Hepatocyte (in vitro differentiated cells): ENCODE results near the gene SNX14. TPM values are rescaled to one million over a fixed set of nuclear protein-coding genes. Genes with fewer than 3 reads are reported as not detected.

Source experiments
- DNase-seq: peaks from one replicate; pipeline ENCODE4 v3.0.0-alpha.2; 2016; ENCODE audit warnings: low spot score
- H2AFZ ChIP-seq: fragments of 200-600 bp; sonication (generic); 2 replicates; pipeline ENCODE4 v1.6.0; 2016; ENCODE audit warnings: antibody characterized with exemption, mild to moderate bottlenecking
- H3K27ac ChIP-seq: fragments of 200-600 bp; sonication (generic); 2 replicates; pipeline ENCODE4 v1.5.1; 2016; ENCODE audit warnings: mild to moderate bottlenecking
- H3K27me3 ChIP-seq: fragments of 200-600 bp; sonication (generic); 2 replicates; pipeline ENCODE4 v1.6.1; 2016
- H3K36me3 ChIP-seq: fragments of 200-600 bp; sonication (generic); replicated peaks from 2 replicates; pipeline ENCODE4 v1.5.1; 2016; ENCODE audit warnings: low read depth; ENCODE audit not compliant: insufficient read depth
- H3K4me1 ChIP-seq: fragments of 200-600 bp; sonication (generic); 2 replicates; pipeline ENCODE4 v1.5.1; 2016; ENCODE audit warnings: mild to moderate bottlenecking, moderate library complexity; ENCODE audit not compliant: insufficient read depth
- H3K4me2 ChIP-seq: fragments of 200-600 bp; sonication (generic); 2 replicates; pipeline ENCODE4 v1.6.0; 2016
- H3K4me3 ChIP-seq: fragments of 200-600 bp; sonication (generic); 2 replicates; pipeline ENCODE4 v1.5.1; 2016; ENCODE audit warnings: mild to moderate bottlenecking
- H3K79me2 ChIP-seq: fragments of 200-600 bp; sonication (generic); 2 replicates; pipeline ENCODE4 v1.6.0; 2017; ENCODE audit warnings: mild to moderate bottlenecking
- H3K9me2 ChIP-seq: fragments of 200-600 bp; sonication (generic); replicated peaks from 2 replicates; pipeline ENCODE4 v1.6.0; 2017; ENCODE audit warnings: mild to moderate bottlenecking; ENCODE audit not compliant: insufficient read depth
- H3K9me3 ChIP-seq: fragments of 200-600 bp; sonication (generic); 2 replicates; pipeline ENCODE4 v1.5.1; 2016; ENCODE audit warnings: low read depth, mild to moderate bottlenecking
- H4K20me1 ChIP-seq: fragments of 200-600 bp; sonication (generic); 2 replicates; pipeline ENCODE4 v1.6.0; 2016; ENCODE audit warnings: mild to moderate bottlenecking; ENCODE audit not compliant: insufficient read depth, poor library complexity, severe bottlenecking
- EZH2 ChIP-seq: fragments of 200-600 bp; sonication (generic); IDR thresholded peaks from 2 replicates; pipeline ENCODE4 v1.6.1; 2016; ENCODE audit warnings: antibody characterized with exemption, mild to moderate bottlenecking, borderline replicate concordance
- EZH2phosphoT487 ChIP-seq: fragments of 200-600 bp; sonication (generic); IDR thresholded peaks from one replicate; pipeline ENCODE4 v1.6.1; 2018; ENCODE audit warnings: antibody characterized with exemption, mild to moderate bottlenecking, low read depth, moderate library complexity; ENCODE audit not compliant: unreplicated experiment, severe bottlenecking
- WGBS: methylation state at CpG from one replicate; pipeline ENCODE4 v1.1.6; 2016; ENCODE audit warnings: low lambda C conversion rate; ENCODE audit errors: missing lambda C conversion rate; 5-methylcytosine and 5-hydroxymethylcytosine counted together
- polyA plus RNA-seq: library from polyadenylated mRNA; unstranded; fragments of >200 nt; fragmentation: Nextera tagmentation; extraction: Ambion mirVana; gene quantifications from 2 replicates; pipeline ENCODE4 v1.2.1, GENCODE V29; 2016
- total RNA-seq: library from RNA; depleted of rRNA; stranded (reverse); fragments of >200 nt; gene quantifications from 2 replicates; pipeline ENCODE4 v1.2.3, GENCODE V29; 2014
- TF ChIP-seq, protein P1 (sequence below): fragments of 200-600 bp; sonication (generic); IDR thresholded peaks from 2 replicates; pipeline ENCODE4 v1.5.1; 2016; ENCODE audit warnings: antibody characterized with exemption, mild to moderate bottlenecking; ENCODE audit not compliant: poor library complexity

The SNX14 gene
- total and polyA plus RNA-seq, 2 experiments from 2014 or later: 58.4 to 140 TPM

DNA sequence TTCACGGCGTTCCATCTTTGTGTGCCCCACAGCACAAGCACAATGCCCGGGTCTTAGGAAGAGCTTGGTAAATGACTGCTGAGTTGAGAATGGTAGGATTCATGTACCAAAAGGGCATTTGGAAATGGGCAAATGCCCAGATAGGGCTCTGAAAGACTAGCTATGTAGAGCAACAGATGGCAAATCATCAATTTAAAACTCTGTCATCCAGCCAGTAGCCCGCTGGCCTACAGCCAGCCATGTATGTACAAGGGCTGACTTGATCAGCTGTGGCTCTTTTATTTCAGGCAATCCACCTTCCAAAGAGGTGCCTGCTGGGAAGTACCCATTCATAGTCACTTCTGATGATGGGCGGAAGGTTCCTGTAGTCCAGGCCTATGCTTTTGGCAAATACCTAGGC, 108.7 kb downstream of the SNX14 start:
- H2AFZ ChIP-seq: no peak overlapping the region
- H3K9me3 ChIP-seq: no peaks in the 10 kb centered on the region
- no peak overlapping the region for H3K4me3 ChIP-seq
- H3K27me3 ChIP-seq: no peaks in the 10 kb centered on the region
- H3K4me1 ChIP-seq: no peaks in the 10 kb centered on the region
- WGBS: 98% methylated on average over 5 of the region's 5 CpGs
- TF ChIP-seq EZH2: no peak
- TF ChIP-seq EZH2phosphoT487: no peak
- TF ChIP-seq, protein P1, sequence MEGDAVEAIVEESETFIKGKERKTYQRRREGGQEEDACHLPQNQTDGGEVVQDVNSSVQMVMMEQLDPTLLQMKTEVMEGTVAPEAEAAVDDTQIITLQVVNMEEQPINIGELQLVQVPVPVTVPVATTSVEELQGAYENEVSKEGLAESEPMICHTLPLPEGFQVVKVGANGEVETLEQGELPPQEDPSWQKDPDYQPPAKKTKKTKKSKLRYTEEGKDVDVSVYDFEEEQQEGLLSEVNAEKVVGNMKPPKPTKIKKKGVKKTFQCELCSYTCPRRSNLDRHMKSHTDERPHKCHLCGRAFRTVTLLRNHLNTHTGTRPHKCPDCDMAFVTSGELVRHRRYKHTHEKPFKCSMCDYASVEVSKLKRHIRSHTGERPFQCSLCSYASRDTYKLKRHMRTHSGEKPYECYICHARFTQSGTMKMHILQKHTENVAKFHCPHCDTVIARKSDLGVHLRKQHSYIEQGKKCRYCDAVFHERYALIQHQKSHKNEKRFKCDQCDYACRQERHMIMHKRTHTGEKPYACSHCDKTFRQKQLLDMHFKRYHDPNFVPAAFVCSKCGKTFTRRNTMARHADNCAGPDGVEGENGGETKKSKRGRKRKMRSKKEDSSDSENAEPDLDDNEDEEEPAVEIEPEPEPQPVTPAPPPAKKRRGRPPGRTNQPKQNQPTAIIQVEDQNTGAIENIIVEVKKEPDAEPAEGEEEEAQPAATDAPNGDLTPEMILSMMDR: no peak
- no peaks in the 10 kb centered on the region for H4K20me1 ChIP-seq
- H3K36me3 ChIP-seq: no peaks in the 10 kb centered on the region
- H3K9me2 ChIP-seq: no peaks in the 10 kb centered on the region
- no peak overlapping the region for H3K27ac ChIP-seq
- no peak overlapping the region for H3K4me2 ChIP-seq
- no peaks in the 10 kb centered on the region for H3K79me2 ChIP-seq
- DNase-seq: no peak

DNA sequence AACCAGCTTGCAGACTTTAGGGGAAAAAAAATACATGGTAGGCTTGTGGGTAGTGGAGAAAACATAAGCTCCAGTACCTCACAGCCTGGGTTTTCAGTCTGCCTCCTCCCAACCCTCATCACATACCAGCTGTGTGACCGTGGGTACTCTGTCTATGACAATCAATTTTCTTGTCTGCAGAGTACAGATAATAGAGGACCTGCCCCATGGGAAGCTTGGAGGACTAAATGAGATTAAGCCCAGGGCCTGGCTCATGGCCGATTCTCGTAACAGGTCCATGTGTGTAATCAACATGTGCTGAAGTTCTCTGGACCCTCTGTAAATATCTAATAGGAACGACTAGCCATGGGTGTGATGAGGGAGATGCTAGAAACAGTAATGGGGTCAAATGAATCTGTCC, 109.8 kb downstream of the SNX14 start:
- no peak overlapping the region for H3K4me3 ChIP-seq
- no peaks in the 10 kb centered on the region for H4K20me1 ChIP-seq
- no peaks in the 10 kb centered on the region for H3K27me3 ChIP-seq
- no peaks in the 10 kb centered on the region for H3K4me1 ChIP-seq
- no peak overlapping the region for H3K4me2 ChIP-seq
- TF ChIP-seq, protein P1: no peak
- no peak for TF ChIP-seq EZH2
- no peak for TF ChIP-seq EZH2phosphoT487
- no peaks in the 10 kb centered on the region for H3K79me2 ChIP-seq
- H3K36me3 ChIP-seq: no peaks in the 10 kb centered on the region
- DNase-seq: no peak
- no peaks in the 10 kb centered on the region for H3K9me2 ChIP-seq
- no peak overlapping the region for H2AFZ ChIP-seq
- no peak overlapping the region for H3K27ac ChIP-seq
- 75% methylated on average over 4 of the region's 4 CpGs for WGBS
- no peaks in the 10 kb centered on the region for H3K9me3 ChIP-seq

DNA sequence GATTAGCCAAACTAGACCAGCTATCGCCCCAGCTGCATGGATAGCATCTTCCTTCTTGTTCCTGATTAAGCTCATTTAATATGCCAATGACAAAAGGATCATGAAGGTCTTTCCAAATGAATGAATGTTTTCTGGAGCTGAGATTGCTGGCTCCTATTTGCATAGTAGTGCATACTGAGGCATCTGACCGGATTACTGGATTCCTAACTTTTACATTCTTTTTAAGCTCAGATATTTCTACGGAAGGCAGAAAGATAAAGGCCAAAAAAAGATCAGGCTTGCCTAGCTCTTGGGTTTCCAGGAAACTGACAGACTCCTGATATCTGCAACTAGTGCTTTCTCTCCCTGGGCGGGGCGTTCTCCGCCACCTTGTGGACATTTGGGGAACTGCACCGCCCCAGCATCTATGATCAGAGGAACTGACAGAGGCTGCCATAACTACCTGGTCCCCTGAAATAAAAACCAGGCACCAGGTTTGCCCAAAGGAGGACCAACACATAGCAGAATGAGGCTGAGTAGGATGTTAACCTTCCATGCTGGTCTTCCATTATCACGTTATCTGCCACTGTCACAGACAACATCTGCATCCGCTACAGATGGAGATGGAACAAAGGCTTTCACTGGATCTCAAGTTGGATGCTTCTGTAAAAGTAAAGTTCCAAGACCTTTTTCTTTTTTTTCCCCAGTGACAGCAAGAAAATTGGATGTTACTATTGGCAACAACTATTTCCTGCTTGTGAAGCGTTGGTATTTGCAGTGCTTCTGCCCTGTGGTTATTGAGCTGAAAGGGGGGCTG, 110.6 kb downstream of the SNX14 start:
- Histone ChIP-seq H3K4me1 (no peaks in the 10 kb centered on the region), H3K9me3 (no peaks in the 10 kb centered on the region), H4K20me1 (no peaks in the 10 kb centered on the region), H3K4me3 (no peak overlapping the region), H3K9me2 (no peaks in the 10 kb centered on the region), H3K27me3 (no peaks in the 10 kb centered on the region), H3K27ac (no peak overlapping the region), H2AFZ (no peak overlapping the region), H3K36me3 (no peaks in the 10 kb centered on the region), H3K4me2 (no peak overlapping the region), H3K79me2 (no peaks in the 10 kb centered on the region)
- TF ChIP-seq, protein P1: peak; percentile 95
- TF ChIP-seq EZH2: no peak
- peak; percentile 82 for DNase-seq
- WGBS: 29% methylated on average over 10 of the region's 10 CpGs
